Stimulated activated CD4-positive, alpha-beta T cell treated with anti-CD3 and anti-CD28 coated beads, Interleukin-15, amount 100 ng/mL, for 1 hour (primary cell): Measurements from ENCODE around the gene MXRA8.
"Not testable (repeated sequence)": the region's sequence is repeated elsewhere in the genome, so short reads cannot be mapped to it uniquely, and the experiment has no call there.

Source experiments
- DNase-seq, 2 donors: peaks; one replicate each; pipeline ENCODE4 v3.0.0-alpha.2; 2020; ENCODE audit warnings: low read depth in 1 of 2, low spot score in 1 of 2

Gene MXRA8

DNA sequence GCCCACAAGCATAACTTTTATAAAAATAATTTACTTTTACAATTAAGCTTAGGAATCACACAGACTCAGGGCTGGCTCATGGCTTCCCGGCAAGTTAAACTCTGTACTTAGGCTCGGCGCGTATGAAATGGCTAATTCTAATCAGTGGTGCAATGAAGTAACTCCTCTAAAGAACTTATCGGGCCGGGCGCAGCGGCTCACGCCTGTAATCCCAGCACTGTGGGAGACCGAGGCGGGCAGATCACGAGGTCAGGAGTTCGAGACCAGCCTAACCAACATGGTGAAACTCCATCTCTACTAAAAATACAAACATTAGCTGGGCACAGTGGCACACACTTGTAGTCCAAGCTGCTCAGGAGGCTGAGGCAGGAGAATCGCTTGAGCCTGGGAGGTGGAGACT, 11.7 kb upstream of the MXRA8 start:
- DNase-seq, result not testable (repeated sequence)

DNA sequence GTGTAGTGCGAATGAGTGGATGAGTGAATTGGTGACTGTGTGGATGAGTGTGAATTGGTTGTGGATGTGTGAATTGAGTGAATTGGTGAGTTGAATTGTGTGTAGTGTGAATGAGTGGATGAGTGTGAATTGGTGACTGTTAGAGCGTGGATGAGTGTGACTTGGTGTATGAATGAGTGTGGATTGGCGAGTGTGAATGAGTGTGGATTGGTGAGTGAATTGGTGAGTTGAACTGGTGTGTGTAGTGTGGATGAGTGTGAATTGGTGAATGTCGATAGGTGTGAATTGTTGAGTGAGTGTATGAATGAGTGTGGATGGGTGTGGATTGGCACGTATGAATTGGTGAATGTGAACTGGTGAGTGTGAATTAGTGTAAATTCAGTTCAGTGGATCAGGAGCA, 9.0 kb upstream of the MXRA8 start:
- DNase-seq, result no peak

DNA sequence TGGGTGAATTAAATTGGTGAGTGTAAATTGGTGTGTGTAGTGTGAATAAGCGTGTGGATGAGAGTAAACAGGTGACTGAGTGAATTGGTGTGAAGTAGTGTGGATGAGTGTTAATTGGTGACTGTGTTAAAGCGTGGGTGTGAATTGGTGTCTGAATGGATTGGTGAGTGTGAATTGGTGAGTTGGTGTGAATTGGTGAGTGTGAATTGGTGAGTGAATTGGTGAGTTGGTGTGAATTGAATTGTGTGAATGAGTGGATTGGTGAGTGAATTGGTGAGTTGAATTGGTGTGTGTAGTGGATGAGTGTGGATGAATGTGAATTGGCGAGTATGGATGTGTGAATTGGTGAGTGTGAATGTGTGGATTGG, 8.3 kb upstream of the MXRA8 start:
- no peak for DNase-seq

DNA sequence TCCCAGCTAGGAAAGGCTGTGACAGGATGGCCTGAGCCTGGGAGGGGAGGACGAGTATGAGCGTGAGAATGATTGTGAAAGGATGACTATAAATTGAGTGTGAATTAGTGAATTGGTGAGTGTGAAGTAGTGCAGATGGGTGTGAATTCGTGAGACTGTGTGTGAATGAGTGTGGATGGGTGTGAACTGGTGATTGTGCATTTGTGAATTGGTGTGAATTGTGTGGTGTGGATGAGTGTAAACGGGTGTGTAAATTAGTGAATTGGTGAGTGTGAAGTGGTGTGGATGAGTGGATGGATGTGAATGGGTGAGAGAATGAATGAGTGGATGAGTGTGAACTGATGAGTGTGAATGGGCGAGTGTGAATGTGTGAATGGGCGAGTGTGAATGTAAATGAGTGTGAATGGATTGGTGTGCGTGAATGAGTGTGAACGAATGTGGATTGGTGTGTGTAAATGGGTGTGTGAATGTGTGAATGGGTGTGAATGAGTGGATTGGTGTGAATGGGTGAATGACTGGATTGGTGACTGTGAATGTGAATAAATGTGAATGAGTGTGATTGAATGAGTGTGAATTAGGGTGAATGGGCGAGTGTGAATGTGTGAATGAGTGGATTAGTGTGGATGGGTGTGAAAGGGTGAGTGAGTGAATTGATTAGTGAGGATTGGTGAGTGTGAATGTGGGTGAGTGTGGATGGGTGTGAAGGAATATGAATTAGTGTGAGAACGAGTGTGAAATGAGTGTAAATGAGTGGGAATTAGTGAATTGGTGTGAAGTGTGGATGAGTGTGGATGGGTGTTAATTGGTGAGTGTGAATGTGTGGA, 7.7 kb upstream of the MXRA8 start:
- DNase-seq, result no peak

DNA sequence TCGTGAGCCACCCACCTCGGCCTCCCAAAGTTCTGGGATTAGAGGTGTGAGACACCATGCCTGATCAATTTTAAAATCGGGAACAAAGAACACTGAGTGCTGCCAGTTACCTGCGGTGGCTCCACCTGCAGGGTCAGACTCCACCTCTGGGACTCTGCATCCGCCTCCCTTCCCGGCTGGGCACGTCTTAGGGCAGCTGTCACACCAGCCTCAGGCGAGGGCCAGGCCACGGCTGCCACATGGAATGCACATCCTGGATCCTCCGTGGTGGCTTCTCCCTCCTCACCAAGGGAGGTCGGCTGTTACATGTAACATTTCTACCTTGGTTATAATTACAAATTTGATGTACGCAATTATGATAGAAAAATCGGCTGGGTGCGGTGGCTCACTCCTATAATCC, 5.9 kb upstream of the MXRA8 start:
- DNase-seq, result no peak

DNA sequence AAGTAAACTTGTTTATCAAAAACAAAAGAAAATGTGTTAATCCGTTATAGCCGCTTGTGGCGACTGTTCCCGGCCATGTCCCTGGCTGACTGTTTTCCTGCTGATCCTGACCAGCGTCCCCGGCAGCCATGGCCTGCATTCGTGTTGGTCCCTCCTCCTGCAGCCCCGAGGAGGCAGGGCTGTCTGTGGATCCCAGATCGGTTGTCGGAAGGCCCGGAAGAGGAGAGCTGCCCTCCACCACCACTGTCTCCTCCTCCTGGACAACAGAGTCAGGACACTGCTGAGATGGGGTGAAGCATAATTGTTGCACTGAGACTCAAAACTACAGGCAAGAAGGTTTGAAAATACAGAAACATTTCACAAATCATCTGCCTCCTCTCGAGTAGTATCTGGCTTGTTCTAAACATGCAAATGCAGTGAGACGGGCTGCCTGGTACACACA, 3.6 kb upstream of the MXRA8 start:
- DNase-seq, result no peak

DNA sequence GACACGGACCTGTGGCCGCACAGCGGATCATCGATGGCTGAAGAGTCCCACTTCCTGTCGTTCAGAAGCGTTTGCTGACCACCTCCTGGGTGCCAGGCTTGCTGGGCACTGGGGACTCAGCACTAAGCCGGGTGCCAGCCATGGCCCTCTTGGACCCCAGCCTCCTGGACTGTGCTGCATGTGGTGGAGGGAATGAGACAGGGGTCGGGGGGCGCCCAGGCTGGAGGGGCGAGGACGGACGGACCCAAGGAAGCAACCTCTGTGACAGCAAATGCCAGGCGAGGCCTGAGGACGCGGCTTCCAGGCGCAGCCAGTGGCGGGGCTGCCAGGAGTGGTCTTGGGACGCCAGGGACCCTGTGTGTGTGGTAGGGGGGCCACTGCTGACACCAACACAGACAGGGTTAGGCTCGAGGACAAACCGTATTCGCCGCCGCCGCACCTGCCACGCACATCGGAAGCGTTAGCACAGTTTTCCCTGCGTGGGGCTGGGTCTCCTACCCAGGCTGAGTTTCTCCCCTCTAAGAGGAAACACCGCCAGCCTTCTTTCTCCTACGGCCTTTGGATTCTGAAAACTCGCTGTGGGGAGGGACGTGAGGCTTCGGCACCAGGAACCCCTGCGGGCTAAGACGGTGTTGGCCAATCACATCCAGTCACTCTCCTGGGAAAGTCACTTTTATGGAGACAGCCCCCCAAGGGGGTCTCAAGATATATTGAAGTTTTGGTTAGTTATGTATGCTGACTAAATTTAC, 3.1 kb upstream of the MXRA8 start:
- DNase-seq, result no peak

DNA sequence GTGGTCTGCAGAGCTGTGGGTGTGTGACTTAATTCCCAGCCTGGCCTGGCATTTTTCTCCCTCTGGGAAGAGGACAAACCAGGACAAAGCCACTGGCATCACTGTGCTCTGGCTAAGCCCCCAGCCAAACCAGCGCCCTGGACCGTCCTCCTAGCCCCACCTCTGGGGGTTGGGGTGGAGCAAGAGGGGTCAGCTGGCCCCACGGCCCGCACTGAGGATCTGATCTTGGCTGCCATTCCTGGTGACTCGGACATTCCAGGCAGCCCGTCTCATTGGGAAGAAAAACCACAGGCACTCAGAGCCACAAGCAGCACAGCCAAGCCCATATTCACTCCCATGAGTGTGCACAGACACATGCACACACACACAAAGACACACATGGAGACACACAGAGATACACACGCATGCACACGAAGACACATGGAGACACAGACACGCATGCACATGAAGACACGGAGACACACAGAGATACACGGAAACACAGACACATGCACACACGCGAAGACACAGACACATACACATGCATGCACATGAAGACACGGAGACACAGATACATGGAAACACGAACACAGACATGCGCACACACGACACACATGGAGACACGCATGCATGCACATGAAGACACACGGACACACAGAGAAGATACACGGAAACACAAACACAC, 2.3 kb upstream of the MXRA8 start:
- DNase-seq, result no peak

DNA sequence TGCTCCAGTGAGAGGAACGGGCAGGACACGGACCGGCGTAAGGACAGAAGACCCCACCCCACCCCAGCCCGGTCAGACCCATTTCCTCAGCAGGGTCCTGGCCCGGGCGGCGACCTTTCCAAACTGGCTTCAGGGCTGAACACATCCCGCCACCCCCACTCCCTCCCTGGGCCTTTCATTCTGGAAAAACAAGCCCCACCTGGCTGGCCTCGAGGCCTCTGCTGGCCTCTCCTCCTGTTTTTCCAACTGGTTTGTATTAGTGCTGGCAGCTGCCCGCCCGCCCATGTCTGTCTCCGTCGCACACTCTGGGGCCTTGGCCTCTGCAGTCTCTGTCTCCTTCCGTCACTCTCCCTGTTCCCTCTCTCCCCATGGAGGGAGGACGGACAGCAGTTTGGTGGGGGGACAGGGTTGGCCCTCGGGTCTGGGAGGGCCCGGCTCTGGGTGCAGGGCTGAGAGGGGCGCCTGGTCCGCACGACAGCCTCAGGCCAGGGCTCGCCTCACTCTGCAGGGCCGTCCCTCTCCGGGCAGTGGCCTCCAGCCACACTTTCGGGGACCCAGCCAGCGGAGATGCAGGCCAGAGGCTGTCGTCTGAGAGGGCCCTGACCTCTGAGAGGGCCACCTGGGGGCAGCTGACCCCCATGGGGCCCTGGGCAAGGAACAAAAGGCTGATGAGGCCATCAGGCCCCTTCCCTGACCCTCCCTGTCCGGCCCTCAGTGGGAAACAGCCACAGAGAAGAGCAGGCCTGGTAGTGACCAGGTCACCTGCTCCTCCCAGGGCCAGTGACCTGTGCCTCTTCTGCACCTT, 1.5 kb upstream of the MXRA8 start:
- no peak for DNase-seq

DNA sequence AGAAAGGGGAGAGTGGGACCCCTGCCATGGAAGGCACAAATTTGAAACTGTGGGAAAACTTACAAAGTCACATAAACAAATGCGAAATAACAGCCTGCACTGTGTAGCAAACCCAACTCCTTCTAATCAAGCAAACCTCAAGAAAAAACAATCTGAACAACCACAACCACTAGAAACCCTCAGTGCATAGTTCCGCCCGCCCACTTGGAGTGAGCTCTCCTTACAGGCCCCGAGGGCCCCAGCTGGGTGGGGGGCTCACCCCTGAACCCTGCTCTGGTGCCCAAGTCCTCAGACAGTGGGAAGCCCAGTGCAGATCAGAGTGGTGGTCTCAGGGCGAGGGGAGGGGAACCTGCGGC, 931 bp upstream of the MXRA8 start:
- DNase-seq, result no peak

DNA sequence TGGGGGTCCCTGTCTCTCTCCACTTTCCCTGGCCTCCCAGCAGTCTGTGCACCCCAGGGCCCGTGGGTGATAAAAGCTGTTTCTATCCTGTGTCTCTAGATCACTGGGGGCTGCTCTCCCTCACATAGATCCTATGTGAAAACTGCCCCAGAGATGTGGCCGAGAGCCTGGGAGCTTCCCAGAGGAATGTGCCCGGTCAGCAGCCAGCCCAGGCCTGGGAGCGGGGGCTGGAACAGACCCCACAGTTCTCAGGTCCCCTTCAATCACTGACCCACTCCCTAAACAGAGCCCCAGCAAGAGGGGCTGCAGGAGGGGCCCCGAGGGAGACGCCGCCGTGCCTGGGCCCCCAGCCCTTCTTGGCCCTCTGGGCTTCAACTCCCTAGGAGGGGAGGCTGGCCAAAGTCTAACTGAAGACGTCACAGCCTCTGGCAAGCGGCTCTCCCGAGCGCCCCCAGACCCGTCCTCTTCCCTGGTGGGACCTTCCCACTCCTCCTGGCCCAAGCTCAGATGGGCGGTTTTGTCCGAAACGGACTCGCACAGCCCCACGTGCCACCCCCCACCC, 403 bp downstream of the MXRA8 start:
- DNase-seq, result no peak

DNA sequence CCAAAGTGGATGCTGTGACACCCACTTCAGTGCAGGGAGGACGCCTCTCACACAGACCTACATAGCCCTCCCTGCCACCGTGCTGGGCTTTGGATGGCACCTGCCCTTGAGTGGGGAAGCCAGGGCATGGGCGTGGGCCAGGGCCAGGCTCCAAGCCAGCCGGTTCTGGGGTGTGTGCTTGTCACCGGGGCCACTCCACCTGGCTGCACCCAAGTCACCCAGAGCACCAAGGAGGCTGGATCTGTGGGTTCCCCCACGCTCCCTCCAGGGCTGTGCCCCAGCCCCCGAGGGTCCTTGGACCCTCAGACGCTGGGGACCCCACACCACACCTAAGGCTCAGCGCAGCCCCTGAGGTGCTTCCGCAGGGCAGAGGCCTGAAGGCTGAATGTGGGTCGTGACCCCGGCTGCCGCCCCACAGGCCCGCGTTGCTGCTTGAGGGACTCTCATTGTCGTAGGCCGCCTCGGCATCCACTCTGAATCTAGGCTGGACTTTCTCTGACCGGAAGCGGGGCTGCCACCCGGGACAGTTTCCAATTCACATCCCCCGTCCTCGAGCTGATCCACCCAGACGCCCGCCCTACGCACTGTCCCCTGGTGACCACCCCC, 1.5 kb downstream of the MXRA8 start:
- no peak for DNase-seq

DNA sequence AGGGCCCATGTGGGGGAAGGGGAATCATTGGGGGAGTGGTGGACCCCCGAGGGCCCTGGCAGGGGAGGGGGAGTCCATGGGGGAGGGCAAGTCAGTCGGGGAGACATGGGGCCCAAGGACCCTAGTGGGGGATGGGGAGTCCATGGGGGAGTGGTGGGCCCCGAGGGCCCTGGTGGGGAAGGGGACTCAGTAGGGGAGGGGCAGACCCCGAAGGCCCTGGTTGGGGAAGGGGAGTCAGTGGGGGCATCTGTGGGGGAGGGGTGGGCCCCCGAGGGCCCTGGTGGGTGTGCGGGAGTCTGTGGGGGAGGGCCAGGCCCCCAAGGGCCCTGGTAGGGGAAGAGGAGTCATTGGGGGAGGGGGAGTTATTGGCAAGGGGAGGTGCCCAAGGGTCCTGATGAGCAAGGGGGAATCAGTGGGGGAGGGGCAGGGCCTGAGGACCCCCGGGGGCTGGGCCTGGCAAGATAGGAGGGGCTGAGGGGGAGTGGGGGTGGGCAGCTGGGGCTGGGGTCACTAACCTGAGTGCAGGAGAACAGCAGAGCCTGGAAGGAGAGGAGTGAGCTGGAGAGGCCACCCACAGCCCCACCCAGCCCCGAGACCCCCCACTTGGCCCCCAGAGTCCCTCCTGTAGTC, 2.1 kb downstream of the MXRA8 start:
- no peak for DNase-seq

DNA sequence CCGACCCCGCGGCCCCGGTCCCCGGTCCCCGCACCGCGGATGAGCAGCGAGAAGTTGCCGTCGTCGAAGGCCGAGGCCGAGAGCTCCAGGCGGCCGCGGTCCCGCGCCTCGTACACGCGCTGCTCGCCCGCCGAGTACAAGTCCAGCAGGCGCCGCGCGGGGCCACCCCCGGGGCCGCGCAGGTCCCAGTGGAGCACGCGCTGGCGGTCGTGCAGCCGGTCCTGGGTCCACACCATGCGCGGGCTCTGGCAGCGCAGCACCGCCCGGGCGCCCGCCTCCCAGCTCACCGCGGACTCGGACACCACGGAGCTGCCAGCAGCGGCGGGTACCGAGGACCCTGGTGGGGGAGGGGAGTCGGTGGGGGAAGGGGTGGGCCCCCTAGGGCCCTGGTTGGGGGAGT, 2.9 kb downstream of the MXRA8 start:
- DNase-seq, result no peak

DNA sequence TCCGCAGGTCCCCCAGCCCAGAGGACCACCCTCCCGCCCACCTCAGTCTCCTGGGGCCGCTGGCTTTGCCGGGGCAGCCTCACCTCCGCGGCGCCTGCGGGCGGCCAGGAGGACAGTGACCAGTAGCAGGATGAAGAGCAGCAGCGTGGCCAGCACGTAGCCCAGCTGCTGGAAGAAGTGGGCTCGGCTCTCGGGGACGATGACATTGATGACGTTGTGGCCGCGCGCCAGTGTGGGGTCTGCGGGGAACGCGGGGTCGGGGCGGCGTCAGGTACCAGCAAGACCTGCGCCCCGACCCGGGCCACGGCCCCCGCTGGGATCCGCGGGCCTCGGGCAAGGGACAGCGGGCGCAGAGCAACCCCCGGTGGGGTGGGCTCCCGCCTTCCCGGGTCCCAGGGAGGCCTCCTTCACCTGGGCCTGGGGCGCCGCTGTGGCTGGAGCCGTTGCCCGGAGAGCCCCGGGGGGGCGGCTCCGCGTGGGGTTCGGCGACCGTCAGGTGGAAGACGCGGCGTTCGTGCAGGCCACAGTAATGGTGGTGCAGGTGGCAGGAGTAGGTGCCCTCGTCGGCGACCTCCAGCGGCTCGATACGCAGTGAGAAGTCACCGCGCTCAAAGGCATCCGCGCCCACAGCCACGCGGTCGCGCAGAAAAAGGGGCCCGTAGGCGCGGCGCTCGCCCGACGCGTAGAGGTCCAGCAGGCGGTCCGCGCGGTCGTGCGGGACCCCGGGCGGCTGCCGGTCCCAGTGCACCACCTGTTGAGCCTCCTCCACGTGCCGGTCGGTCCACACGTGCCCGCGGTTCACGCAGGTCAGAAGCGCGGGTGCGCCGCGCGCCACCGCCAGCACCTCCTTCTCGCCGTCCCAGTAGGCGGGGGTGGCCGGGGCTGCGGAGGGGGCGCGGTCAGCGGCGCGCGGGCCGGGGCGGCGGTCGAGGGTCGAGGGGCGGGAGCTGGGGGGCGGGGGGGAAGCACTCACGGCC, 3.8 kb downstream of the MXRA8 start:
- no peak for DNase-seq

DNA sequence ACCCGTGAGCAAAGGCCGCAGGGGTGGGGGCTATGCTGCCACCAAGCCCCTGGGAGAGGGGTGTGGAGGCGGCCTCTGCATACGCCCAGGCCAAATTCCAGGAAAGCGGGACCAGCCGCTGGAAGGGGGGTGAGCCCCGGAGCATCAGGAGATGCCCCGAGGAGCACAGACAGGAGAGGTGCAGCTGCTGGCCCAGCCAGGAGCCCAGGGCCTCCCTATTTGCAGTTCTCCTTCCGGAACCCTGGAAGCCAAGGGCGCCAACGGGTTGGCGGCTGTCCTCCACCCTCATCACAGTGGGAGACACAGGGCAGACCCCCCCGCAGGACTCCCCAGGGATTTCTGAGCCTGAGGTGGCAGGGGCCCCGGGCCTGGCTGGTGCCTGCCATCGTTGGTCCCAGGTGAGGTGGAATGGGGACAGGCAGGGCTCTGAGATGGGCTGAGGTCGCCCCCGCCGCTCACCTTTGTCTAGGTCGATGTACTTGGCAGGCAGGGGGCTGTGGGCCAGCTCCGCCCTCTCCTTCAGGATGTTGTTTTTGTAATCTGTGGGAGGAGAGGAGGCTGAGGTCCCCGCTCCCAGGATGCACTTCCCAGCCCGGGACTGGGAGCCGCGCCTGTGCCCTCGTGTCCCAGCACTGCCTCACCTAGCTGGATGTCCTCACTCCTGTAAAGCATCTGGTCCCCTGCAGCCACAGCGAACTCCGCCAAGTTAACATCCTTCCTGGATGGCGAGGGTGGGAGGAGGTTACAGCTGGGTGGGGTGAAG, 4.8 kb downstream of the MXRA8 start:
- DNase-seq, result no peak

DNA sequence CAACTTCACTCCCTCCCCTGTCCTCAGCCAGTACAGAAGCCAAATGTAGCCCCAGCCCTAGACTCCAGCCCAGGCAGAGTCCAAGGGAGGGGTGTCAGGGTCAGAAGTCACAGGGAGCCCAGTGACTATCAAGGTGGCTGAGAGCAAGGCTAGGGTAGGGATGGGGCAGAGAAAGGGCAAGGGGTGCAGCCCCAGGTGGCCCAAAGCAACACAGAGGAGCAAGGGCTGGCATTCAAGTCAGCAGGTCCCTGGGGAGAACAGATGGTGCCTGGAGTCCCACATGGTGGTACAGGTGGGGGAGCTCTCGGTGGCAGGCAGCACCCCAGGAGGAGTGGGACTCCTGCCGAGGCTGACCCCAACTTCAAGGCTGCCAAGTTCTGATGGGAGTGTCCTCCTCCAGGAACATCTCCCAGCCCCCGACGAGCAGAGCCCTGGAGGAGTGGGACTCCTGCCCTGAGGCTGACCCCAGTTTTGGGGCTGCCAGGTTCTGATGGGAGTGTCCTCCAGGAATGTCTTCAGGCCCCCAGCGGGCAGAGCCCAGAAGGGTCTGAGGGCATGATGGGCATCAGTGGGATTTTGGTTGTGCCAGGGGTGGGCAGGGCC, 5.5 kb downstream of the MXRA8 start:
- DNase-seq, result no peak
